HG03442 (cell line): ENCODE data around the gene TEX19.

Source experiments
- ATAC-seq: cut with Tn5 transposase; IDR thresholded peaks from one replicate; pipeline ENCODE4 v1.9.1; 2021; ENCODE audit warnings: mild to moderate bottlenecking, moderate library complexity; ENCODE audit not compliant: unreplicated experiment

Gene TEX19, protein sequence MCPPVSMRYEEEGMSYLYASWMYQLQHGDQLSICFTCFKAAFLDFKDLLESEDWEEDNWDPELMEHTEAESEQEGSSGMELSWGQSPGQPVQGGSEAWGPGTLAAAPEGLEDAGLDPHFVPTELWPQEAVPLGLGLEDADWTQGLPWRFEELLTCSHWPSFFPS

DNA sequence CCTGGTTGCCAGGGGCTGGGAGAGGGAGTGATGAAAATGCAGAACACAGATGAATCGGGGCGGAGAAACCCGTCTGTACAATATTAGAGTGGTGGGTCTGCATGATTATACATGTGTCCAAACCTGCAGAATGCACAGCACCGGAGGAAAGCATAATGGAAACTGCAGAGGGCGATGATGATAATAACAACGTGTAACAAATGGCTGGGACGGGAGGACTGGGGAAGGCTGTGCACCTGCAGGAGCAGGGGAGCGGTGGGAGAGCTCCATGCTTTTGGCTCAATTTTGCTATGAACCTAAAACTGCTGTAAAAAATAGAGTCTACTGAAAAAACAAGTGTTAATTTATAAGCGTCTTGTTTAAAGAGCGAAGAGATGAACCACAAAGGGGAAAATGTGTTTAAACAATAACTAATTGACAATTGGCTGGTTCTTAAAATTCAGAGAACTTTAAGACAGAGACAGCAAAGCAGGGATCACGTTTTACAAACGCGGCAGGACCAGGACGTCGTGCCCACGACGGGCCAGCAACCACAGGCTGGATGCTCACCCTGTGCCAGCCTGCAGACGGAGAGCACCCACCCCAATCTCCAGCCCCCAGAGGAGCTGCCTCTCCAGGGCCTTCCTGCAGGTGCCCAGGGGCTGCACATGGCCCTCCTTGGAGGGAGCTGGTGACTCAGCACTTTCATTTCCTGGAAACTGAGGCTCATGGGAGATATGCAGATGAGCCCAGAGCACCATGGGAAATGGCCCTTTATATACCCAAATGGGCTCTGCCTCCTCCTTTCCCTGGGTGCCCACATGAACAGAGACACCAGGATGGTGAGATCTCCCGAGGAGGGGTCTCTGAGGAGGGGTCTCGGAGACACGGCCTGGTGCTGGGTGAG, at the start of gene TEX19:
TEX19 (plus strand) TSS at position 783 of the 886 bp plus-strand sequence. CDS start 2,904 bp downstream, outside the sequence.
- ATAC-seq = no peak

DNA sequence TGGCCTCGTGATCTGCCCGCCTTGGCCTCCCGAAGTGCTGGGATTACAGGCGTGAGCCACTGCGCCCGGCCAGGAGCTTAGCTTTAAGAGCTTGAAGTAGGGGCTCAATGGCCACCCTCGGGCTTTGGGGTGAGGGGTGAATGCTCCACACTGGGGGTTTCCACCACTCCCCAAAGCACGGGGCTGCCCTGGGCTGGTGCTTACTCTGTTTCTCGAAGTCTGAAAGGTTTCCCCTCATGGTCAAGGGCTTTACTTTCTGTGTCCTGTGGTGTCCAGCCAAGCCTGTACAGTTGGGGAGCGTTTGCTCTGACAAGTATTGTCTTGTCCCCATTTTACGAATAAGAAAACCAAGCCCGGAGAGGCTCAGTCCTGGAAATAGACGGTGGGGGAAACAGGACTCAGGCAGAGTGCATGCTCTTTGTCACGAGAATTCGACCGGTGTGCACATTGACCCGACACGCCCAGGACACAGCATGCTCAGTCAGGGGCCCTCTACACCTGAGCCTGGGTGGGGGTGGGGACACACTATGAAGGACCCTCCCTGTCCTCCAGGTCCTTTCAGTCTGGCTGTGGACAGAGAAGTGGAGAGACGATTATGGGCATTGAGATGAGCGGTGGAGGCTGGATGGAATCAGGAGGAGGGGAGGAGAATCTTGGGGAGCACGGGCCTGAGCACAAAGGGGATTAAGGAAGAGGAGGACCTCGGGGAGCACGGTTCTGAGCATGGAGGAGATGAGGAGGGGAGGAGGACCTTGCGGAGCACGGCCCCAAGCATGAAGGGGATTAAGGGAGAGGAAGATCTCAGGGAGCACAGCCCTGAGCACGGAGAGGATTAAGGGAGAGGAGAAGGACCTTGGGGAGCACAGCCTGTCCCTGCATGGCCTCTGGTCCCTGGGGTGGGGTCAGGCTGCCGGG, 49.1 kb upstream of the TEX19 start:
- no peak for ATAC-seq

- ATAC-seq = no peak
These were observed 48.2 kb upstream of the TEX19 start for GRCh38 chr17:82310877-82311276.

GRCh38 chr17:82311971-82312370, 47.1 kb upstream of the TEX19 start:
- no peak for ATAC-seq

DNA sequence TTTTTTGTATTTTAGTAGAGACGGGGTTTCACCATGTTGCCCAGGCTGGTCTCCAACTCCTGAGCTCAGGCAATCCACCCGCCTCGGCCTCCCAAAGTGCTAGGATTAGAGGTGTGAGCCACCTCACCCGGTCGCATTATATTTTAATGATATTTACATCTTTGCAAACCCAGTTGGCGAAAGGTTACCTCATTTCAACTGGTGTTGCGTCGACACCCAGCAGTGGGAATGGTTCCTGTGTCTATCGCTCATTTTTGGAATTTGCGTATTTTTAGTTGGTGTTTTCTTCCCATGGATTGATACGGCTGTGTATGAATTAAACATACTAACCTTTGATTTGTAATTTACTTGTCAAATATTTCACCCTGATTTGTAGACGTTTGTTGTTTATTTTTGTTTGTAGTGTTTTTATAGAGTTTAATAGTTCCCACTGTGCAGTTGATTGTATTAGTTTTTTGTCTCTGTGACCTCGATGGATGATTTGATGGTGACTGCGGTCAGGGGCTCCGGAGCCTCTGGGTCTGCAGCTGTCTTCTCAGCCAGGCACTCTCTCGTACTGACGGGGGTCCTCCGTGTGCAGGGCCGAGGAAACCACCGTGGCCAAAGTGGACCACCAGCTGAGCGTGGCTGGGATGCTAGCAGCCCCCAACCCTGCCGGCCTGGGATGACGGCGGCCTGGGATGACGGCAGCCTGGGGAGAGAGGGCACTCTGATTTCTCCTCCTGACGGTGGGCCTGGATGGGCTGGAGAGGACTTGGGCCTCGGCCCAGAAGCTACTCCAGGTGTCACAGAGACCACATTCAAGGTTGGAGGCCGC, 45.6 kb upstream of the TEX19 start:
- ATAC-seq = no peak

DNA sequence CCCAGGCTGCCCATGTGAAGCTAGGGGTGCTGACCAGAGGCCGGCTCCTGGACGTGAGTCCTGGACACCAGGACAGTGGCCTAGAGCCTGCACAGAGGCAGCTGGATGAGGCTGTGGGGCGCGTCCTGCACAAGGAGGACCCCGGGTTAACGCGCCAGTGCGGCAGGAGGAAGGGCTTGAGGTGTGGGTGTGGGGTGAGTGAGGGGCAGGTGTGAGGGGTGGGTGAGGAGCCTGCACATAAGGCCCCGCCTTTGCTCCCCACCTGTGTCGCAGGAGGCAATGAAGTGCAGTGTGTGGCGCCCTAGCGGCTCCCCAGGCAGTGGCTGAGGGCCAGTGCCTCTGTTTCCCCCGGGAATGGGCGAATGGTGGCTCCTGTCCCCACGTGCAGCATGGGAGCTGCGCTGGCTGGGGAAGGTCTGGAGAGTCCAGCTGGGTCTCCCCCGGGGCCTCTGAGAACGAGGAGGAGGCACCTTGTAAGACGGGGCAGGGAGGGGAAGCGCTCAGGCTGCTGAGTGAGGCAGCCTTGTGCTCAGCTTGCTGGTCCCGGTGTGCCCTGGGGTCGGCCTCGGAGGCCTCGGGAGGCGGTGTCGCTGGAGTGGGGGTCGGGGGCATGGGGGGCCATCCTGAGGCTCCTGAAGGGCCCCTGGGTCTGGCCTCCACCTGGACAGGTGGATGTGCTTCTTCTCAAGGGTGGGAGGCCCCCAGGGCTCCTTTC, 44.9 kb upstream of the TEX19 start:
- no peak for ATAC-seq

GRCh38 chr17:82314727-82315605, 44.1 kb upstream of the TEX19 start:
- ATAC-seq = no peak

GRCh38 chr17:82315703-82316358, 43.2 kb upstream of the TEX19 start:
- no peak for ATAC-seq

DNA sequence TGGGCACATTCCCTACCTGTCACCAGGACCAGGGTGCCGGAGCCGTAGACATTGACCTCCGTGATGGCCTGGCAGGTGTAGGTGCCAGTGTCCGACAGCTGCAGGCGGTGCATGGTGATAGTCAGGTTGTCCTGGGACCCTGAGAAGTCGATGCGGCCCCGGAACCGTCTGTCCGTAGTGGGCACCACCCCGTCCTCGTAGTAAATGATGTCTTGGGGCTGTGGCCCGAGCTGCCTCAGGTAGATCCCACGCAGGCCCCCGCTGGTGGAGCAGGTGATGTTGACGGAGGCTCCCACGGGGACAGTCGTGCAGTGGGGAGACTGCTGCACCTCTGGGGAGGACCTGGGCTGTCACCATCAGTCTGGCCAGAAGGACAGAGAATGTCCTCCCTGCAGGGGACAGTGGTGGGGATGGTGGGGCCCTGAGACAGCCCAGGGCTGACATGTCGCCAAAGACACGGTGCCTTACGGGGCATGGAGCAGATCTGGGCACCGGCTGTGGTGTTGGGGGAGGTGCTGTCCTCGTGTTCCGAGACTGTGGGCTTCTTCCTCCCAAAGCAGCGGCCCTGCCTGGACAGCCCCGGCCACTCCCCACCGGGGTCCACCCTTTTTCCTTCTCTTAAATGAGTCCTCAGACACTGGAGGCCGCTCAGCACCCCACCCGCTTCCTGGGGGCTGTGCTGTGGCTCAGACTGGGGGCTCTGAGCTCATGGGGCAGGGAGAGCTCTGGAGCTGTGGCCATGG, 42.2 kb upstream of the TEX19 start:
- no peak for ATAC-seq

DNA sequence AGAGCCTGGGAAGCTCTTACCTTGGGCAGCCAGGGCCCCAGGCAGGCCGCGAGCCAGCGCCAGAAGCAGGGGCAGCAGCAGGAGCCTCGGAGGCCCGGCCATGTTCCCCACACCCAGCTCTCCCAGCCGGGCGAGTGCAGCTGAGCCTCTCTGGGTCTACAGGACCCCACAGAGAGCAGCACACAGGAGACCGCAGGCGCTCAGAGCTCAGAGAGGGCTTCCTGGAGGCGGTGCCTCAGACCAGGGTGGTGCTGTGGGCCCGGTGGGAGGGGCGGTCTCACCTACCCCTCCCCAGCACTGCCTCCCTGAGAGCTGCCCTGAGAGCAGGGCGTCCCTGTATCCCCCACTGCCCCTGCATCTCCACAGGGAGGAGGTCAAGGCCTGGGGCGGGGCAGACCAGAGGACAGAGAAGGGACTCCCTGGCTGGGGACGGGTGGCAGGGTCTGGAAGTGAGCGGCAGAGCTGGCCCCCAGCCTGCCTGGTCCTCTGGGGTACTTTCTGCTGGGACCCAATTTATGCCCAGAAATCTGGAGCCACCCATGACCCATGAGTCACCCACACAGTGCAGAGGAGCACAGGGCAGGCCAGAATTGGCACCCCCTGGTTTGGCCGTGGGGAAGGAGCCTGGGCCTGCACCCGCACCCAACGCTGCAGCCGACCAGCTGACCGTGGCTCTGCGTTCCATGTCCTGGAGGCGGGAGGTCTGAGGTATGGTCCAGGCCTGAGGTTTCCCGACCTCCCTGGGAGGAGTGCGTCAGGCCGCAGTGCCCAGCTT, 41.5 kb upstream of the TEX19 start, which contains the start of gene CD7:
CD7 (minus strand) TSS at position 215 of the 775 bp plus-strand sequence; CDS start at position 102, 113 bp downstream.
- no peak for ATAC-seq

DNA sequence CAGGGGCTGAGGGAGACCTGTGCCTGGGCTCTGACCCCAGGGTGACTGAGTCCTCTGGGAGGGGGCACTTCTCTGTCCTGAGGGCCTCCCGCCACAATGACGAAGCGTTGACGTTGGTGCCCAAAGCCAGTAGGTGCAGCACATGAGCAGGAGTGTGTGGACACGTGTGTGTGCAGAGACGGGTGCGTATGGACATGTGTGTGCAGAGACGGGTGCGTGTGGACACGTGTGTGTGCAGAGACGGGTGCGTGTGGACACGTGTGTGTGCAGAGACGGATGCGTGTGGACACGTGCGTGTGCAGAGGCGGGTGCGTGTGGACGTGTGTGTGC, 40.9 kb upstream of the TEX19 start:
- ATAC-seq = no peak

- ATAC-seq = no peak
These were observed 40.1 kb upstream of the TEX19 start for GRCh38 chr17:82318772-82319606.

GRCh38 chr17:82319619-82320062, 39.4 kb upstream of the TEX19 start:
- ATAC-seq = no peak

DNA sequence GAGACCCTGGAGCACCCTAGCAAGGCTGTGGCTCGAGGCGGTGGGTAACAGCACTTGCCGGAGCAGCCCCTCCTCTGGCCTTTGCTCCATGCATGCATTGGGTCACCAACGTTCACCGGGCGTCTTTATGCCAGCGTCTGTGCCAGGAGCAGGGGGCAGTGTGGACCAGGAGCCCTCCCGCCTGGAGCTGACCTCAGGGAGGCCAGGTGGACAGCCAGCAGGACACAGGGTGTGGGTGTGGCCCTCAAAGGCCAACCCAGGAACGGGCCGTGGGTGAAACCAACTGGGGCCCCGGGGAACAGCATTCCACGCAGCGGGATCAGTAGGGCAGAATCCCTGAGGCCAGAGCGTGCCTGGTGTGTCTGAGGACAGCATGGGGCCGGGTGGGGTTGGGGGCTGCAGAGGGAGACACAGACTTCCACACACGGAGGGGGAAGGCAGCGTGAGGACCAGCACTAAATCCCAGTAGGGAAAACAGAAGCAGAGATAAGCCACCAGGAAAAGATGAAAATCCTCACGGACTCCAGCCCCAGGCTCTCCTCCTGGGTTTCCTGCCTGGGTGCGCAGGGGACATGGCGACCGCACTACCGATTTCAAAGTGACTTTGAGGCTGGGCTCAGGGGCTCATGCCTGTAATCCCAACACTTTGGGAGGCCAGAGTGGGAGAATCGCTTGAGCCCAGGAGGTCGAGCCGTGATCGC, 38.8 kb upstream of the TEX19 start:
- ATAC-seq = no peak
